Stimulated activated CD4-positive, alpha-beta T cell treated with anti-CD3 and anti-CD28 coated beads, TNF-alpha, amount 100 ng/mL, for 48 hours (primary cell): ENCODE data around the gene MACF1.
"Not testable (repeated sequence)": the region's sequence is repeated elsewhere in the genome, so short reads cannot be mapped to it uniquely, and the experiment has no call there.

Experiments
- DNase-seq, 3 donors: peaks; one replicate each; pipeline ENCODE4 v3.0.0-alpha.2; 2020; ENCODE audit warnings: low read depth in 3 of 3

The MACF1 gene

DNA sequence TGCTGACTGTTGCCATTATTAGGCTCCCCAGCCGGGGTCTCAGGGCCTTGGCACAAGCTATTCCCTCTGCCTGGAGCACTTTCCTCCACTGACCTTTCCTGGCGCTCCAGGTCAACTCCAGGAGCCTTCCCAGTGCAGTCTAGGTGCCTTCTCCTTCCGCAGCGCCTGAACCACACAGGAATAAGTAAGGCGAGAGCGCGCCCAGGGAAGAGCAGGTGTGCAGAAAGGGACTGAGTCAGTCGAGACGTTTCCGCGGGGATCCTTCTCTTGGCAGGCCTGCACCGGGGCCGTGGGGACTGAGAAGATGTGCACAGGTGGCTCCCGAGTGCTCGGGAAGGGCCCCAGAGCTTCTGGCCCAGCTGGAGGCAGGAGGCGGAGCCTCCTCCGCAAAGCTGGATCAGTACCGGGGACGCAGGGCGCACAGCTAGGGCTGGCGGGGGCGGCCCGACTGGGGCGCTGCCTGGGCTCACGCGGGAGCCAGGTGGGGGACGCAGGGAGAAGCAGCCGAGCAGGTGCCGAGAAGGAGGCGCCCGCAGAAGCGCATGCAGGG lies 286.2 kb downstream of the MACF1 start:
- no peak for DNase-seq

DNA sequence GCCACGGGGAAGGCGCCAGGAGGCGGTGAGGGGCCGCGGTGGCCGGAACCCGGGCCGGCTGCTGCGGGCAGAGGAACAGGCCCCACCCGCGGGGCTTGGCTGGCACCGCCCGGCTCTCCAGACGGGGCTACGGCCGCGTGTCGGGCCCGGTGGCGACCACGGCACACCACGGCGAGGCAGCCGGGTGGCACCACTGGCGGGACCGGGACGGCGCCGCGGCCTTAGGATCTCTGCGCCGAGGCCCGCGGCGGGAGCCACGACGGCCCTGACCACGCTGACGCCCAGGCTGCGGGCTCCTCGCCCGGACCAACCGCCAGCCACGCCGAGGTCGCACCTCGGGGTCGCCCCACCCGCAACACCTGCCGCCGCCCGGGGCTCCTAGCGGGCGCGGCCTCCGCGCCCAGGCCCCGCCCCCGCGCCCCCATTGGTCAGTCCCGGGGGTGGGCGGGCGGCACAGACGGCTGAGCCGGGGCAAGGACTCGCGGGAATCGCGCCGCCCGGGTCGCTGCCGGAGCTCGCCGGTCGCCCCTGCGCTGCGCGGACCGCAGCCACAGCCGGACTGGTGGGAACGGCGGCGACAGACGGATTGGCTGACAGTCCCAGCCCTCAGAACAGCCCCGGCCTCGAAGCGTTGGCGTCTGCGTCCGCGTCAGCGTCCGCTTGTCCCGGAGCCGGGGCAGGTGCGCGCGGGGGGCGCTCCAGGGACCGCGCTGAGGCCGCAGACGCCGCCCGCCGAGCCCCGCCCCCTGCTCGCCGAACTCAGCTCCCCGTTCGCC lies 286.8 kb downstream of the MACF1 start, which contains the start of gene BMP8A:
Gene BMP8A, plus strand, starts transcription at position 491 of the 776 bp plus-strand sequence. CDS start 356 bp downstream, outside the sequence.
- peak; percentile 33 to 71 (median 37) for DNase-seq

DNA sequence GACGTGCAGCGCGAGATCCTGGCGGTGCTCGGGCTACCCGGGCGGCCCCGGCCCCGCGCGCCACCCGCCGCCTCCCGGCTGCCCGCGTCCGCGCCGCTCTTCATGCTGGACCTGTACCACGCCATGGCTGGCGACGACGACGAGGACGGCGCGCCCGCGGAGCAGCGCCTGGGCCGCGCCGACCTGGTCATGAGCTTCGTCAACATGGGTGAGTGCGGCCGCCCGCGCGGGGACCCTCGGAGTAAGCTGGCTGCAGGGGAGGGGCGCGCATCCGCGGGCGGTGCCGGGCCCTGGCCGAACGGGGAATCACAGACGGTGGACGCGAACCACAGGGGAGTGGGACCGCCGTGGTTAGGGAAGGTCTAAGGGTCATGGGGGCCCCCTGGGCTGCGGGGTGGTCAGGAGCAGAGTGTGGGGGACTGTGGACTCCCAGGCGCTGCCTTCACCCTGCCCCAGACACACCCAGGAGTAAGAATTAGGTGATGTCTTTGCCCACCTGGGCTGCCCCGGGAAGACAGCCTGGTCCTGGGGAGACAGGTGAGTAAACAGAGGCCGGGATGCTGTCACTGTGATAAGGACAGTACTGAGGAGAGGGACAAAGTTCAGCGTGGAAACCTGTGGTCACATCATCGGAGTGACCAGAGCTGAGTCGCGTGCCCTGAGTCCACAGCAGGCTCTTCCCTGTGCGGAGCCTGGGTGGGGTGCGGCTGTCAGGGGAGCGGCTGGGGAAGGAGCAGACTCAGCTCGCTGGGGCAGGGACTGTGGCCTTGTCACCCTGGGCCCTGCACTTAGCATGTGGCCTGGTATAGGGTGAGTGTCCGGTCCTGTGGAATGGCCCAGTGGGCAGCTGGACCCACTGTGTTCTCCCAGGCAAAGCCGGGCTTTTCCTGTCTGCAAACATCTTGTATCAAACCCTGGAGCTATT lies 287.9 kb downstream of the MACF1 start:
- not testable (repeated sequence) for DNase-seq

DNA sequence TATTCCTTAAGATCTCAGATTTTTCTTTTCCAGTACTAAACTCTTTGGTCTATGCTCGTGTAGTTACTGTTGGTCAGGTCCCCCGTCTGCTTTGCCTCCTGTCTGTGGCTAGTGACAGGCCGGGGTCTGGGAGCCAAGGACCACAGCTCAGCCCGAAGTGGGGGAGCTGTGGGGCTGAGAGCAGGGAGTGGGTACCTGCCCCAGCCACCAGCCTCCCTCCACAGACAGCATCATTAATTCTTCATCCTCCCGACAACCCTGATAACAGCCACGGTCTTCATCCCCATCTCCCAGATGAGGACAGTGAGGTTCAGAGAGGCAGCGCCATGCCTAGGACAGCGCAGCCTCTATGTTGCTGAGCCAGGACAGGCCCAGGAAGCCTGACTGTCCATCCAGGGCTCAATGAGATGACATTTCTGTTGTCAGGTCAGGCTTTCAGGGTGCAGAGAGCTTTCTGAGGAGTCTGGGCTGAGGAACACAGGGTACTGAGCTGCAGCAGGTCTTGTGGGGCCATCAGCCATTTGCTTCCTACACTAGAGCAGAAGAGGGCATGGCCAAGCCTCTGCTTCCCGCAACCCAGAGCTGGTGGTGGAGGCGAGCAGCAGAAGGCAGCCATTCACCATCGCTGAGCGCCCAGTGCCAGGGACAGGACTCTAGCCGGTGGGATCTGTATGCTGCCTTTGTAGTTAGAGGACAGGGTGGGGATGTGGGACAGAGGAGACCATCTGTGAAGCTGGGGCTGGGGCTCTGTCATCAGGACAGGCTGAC lies 288.7 kb downstream of the MACF1 start:
- DNase-seq, result not testable (repeated sequence)

DNA sequence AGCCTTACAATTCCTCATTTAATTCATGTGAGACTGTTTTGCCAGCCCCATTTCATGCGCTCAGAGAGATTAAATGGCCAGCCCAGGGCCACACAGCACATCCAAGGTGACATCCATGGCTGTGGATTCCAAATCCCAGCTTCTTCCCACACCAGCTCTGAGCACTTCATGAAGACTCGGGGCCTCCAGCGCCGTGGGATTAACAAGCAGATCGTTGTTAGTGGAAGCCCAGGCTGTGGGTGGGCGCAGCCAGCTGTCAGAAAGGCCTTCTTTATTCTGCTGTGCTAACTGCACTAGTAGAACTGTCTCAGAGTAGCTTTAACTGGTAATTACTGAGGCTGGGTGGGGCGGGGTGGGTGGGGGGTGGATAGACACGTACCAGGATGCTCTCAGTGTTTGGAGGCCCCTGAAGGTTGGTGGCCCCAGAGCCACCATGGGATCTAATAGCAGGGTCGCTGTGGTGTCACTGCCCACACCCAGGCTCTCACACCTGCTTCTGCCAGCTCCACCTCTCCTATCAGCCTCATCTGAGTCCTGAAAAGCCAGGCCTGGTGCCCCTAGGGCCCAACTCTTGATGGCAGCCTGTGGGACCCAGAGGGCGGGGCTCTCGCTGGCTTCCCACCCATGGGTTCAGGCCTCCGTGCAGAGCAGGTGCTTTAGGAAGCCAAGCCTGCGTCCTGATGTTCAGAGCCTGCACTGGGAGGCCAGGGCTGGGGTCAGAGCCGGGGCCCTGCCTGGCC lies 290.3 kb downstream of the MACF1 start:
- no peak for DNase-seq

DNA sequence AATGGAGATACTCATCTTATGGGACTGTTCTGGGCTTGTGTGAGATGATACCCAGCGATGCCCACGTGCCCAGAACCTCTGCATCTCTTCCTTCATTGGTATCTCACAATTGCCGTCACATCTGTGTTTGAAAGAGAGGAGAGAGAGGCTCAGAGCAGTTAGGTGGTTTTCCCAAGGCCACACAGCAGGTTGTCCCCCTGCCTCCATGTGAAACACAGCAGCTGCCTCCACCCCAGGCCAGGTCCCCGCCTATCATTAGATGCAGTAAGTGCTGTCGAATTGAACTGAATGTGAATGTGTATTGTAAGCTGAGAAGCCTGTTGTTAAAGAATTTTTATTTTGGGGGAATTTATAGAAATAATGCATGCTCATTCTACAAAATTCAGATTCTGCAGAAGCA lies 292.0 kb downstream of the MACF1 start:
- DNase-seq, result not testable (repeated sequence)

DNA sequence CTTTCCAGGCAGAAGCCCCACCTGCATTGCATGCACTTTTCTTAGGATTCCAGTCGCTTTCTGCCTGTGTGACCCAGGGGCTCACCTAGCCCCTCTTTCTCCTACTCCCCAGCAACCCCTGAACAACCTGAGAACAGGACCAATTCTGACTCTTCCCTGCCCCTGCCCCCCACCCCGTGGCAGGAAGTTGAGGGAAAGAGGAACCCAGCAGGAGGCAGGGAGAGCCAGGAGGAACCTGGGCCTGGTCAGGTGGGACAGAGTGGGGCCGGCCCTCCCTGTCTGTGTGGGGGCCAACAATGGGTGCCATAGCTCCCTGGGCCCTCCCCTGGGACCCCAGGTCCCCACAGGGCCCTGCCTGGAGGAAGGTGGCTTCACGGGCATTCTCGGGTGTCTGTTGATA lies 293.1 kb downstream of the MACF1 start:
- DNase-seq, result no peak

DNA sequence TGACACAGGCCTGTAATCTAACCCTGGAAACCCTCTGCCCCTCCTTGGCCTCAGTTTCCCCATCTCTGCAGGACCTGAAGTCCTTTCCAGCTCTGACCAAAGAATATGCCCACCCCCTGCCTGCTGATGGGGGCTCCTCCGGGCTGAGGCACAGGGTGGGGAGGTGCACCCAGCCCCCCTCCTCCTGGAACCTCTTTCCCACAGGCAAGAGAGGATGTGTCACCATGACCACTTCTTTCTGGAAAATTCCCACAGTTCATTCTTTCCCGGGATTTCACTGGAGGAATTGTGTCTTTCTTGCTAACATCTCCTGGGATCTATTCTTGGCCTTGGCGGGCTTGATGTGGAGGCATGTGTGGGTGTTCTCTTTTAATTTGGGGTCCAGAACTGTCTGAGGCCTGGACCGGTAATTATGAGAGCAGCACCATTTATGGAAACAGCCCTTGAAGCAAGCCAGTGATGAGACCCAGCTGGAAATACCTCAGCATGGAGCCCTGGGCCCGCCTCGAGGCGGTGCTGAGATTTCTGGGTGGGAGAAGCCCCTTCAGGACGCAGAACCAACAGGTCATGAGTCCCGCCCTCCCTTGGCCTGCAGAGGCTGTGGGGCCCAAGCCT lies 293.7 kb downstream of the MACF1 start:
- DNase-seq, result not testable (repeated sequence)

DNA sequence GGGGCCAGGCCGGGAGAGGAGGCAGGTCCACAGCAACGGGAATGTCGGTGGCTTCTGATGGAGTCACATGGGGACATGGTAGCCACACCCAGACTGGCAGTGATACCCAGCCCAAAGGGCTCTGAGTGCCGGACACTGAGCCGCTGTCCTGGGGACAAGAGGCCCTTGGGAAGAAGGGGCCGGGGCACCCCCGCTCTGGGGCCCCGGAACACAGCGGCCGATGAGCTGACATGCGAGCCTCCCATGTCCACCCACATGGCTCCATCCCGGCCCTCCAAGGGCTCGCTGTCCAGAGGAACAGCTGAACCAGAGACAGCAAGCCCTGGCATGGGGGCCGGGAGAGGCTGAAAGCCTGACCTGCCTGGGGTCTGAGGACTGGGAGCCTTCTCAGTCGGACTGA lies 294.3 kb downstream of the MACF1 start:
- not testable (repeated sequence) for DNase-seq

DNA sequence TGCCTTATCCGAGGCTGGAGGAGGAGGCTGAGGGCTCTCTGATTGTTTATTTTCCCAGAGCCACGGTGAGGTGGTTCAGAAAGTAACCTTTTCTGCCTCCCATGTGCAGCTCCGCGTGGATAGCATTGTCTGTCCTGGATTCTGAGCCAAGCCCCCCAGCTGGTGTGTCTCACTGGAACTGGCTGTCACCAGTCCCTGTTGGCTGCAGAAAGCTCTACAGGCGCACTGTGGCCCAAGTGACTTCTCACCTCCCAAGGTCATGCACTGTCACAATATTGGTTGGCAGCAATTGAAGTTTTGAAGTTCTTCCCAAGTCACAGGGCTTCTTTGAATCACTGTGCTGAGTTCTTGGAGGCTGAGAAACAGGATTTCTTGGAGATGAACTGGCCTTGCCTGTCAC lies 295.2 kb downstream of the MACF1 start:
- no peak for DNase-seq

DNA sequence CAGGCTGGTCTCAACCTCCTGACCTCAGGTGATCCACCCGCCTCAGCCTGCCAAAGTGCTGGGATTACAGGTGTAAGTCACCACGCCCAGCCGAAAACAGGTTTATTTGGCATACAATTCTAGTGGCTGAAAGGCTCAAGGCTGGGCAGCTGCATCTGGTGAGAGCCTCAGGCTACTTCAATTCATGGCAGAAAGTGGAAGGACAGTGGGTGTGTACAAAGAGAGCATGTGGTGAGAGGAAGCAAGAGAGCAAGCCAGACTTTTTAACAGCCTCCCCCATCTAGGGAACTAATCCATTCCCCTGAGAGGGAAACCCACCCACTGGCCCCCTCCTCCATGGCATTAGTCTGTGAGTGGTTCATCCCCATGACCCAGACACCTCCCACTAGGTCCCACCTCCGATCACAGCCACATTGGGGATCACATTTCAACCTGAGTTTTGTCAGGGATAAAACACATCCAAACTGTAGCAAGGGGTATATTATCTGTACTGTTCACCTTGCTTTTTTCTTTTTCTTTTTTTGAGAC lies 296.4 kb downstream of the MACF1 start:
- DNase-seq, result no peak

DNA sequence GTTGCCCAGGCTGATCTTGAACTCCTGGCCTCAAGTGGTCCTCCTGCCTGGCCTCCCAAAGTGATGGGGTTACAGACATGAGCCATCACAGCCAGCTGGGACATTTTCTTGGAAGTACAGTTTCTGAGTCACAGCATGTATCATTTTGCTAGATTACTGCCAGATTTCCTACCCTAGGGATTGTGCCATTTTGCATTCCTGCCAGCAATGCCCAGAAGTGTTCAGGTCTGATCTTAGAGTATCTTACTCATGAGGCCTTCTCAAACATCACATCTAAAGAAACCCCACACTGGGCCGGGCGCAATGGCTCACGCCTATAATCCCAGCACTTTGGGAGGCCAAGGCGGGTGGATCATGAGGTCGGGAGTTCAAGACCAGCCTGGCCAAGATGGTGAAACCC lies 297.2 kb downstream of the MACF1 start:
- DNase-seq, result no peak

DNA sequence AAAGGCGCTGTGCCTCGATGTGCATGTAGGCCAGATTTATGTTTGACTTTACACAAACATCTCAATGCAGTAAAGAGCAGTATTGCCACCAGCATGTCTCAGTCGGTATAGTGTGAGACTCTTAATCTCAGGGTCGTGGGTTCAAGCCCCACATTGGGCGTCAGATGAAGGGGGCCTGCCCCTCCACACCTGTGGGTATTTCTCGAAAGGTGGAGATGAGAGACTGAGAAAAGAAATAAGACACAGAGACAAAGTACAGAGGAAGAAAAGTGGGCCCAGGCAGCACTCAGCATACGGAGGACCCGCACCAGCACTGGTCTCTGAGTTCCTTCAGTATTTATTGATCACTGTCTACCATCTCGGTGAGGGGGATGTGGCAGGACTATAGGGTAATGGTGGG lies 299.9 kb downstream of the MACF1 start:
- DNase-seq, result not testable (repeated sequence)

DNA sequence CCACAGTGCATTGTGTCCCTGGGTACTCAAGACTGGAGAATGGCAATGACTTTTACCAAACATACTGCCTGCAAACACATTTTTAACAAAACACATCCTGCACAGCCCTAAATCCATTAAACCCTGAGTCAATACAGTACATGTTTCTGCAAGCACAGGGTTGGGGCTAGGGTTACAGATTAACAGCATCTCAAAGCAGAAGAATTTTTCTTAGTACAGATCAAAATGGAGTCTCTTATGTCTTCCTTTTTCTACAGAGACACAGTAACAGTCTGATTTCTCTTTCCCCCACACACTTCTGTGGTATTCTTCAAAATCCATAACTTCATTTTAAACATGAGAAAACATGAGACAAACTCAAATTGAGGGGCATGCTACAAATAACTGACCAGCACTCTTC lies 300.8 kb downstream of the MACF1 start:
- DNase-seq, result no peak

DNA sequence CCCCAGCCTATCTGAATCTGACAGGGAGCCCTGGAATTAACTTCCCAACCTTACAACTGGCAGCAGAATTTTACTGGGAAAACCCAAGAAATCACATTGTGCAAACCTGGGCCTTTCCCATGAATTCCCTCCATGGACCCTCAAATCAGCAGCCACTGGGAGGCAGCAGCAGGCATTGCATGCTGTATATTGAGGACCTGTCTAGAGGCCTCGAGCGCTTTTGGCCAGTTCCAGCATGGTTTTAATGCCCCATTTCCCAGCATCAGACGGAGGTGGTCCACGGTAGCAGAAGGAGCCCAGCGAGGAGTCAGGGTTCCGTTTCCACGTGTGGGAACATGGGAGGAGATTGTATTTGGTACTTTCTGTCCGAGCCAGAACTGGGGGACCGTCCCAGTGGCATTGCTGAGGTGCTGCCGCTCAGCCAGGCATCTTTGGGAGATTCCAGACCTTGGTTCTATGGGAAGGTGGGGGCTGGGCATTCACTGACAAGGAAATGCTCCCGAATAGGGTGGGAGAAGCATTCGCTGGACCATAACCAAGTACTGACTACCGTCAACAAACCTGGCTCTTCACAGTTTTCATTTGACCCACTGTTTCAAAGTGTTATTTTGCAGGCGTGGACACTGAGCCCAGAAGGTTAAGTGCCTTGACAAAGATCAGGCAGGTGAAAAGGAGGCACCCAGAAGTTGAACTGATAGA lies 302.9 kb downstream of the MACF1 start:
- DNase-seq, result no peak

DNA sequence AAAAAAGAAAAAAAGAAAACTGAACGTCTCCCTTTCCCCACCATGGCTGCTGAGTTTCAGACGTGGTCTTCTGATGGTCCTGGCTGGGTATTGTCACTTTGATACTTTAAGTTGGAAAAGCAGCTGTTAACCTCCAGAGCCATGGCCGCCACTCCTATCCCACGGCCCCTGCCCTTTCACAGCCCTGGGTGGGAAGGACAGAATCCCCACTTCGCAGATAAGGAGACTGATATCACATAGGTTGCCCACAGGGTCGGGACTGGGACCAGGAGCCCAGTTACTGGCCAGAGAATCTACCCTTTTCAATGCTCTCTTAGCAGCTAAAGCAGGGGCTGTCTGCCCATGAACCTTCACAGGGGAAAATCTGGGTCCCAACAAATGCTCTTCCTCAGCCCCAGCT lies 303.8 kb downstream of the MACF1 start:
- no peak for DNase-seq

DNA sequence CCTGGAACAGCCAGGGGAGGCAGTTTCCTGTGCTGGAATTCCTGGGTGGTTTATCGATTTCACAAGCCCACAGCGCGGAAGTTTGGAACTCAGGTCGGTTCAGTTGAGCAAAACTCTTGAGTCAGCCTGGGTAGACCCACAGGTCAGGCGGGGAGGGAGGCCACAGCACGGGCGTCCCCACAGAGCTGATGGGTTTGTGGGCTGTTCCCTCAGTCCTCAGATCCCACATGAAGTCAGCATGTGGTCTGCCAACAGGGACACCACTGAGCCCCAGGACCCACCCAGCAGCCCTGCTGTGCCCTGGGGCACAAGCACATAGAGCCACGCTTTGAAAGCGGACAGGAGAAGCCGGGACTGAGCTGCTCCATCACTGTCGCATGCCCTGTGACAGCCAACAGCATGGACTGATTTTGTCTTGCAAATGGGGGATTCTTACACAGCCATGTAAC lies 304.4 kb downstream of the MACF1 start:
- DNase-seq, result no peak

DNA sequence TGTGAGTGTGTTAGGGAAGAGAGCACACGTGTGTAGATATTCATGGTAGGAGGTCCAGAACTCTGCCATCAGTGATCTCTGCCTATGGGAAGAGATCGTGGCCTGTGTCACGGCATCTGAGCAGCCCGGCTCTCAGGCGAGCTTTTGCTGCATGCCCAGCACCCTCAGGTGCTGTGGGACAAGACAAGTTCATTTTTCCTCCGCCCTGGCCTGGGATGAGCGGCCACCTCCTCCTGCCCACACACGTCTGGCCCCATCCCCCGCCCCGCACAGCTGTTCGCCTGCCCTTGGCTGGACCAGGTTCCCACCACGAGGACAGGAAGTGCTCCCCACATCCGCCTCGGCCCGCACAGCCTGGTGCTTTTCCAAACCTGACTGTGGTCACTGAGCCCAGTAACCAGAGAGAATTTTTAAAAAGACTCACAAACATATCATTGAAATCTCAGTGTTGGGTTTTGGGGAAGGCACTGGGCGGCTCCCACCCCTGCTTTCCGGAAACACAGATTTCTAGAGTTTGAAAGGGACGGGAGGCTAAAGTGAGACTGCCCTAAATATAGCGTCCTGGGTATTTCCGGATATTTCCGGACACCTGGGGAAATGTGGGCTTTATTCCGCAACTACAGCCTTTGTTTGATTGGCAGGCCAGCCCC lies 305.0 kb downstream of the MACF1 start:
- no peak for DNase-seq
